HFF-Myc (cell line): ENCODE measurements around the gene BDP1.
"Not testable (repeated sequence)": the region's sequence is repeated elsewhere in the genome, so short reads cannot be mapped to it uniquely, and the experiment has no call there.

Source experiments
- DNase-seq: peaks from one replicate; pipeline ENCODE4 v3.0.0-alpha.2; 2011; ENCODE audit warnings: low read depth; ENCODE audit errors: extremely low read depth
- H3K4me3 ChIP-seq: replicated peaks from 2 replicates; pipeline ENCODE4 v1.5.1; 2011; ENCODE audit warnings: low read depth, mild to moderate bottlenecking, control low read depth, low read length
- TF ChIP-seq, protein P1 (sequence below): IDR thresholded peaks from 2 replicates; pipeline ENCODE4 v1.5.1; 2012; ENCODE audit warnings: mild to moderate bottlenecking, low read depth, low read length, control low read depth; ENCODE audit errors: missing control alignments

BDP1 gene

DNA sequence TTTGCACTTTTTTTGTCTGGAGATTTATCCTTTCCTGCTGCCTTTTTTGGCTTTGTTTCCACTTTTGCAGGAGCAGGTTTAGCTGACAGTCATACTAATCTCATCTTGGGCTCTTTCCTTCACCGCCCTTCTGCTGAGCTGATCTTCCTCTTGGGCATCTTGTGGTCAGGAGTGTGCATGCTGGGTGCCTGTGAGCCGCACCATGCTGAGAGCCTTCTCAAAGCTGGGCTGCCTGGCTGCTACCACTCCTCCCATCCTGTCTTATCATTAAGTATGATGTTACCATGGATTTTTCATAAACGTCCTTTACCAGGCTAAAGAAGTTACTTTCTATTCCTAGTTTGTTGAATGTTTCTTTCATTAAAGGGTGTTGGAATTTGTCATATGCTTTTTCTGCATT, 82.2 kb downstream of the BDP1 start:
- H3K4me3 ChIP-seq, result no peak overlapping the region
- DNase-seq, result no peak

DNA sequence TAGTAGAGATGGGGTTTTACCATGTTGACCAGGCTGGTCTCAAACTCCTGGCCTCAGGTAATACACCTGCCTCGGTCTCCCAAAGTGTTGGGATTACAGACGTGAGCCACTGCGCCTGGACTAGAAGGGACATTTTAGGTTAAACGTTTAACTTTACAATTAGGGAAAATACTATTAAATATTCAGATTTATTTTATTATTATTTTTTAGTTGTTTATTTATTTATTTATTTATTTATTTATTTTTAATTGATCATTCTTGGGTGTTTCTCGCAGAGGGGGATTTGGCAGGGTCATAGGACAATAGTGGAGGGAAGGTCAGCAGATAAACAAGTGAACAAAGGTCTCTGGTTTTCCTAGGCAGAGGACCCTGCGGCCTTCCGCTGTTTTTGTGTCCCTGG, 95.4 kb downstream of the BDP1 start:
- not testable (repeated sequence) for H3K4me3 ChIP-seq, DNase-seq

More for the DNA sequence above, 82.2 kb downstream of the BDP1 start:
- TF ChIP-seq, protein P1, sequence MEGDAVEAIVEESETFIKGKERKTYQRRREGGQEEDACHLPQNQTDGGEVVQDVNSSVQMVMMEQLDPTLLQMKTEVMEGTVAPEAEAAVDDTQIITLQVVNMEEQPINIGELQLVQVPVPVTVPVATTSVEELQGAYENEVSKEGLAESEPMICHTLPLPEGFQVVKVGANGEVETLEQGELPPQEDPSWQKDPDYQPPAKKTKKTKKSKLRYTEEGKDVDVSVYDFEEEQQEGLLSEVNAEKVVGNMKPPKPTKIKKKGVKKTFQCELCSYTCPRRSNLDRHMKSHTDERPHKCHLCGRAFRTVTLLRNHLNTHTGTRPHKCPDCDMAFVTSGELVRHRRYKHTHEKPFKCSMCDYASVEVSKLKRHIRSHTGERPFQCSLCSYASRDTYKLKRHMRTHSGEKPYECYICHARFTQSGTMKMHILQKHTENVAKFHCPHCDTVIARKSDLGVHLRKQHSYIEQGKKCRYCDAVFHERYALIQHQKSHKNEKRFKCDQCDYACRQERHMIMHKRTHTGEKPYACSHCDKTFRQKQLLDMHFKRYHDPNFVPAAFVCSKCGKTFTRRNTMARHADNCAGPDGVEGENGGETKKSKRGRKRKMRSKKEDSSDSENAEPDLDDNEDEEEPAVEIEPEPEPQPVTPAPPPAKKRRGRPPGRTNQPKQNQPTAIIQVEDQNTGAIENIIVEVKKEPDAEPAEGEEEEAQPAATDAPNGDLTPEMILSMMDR, result no peak

DNA sequence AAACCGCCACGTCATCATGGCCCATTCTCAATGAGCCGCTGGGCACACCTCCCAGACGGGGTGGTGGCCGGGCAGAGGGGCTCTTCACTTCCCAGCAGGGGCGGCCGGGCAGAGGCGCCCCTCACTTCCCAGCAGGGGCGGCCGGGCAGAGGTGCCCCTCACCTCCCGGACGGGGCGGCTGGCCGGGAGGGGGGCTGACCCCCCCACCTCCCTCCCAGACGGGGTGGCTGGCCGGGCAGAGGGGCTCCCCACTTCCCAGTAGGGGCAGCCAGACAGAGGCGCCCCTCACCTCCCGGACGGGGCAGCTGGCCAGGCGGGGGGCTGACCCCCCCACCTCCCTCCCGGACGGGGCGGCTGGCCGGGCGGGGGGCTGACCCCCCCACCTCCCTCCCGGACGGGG, 96.1 kb downstream of the BDP1 start:
- DNase-seq, H3K4me3 ChIP-seq: not testable (repeated sequence)

DNA sequence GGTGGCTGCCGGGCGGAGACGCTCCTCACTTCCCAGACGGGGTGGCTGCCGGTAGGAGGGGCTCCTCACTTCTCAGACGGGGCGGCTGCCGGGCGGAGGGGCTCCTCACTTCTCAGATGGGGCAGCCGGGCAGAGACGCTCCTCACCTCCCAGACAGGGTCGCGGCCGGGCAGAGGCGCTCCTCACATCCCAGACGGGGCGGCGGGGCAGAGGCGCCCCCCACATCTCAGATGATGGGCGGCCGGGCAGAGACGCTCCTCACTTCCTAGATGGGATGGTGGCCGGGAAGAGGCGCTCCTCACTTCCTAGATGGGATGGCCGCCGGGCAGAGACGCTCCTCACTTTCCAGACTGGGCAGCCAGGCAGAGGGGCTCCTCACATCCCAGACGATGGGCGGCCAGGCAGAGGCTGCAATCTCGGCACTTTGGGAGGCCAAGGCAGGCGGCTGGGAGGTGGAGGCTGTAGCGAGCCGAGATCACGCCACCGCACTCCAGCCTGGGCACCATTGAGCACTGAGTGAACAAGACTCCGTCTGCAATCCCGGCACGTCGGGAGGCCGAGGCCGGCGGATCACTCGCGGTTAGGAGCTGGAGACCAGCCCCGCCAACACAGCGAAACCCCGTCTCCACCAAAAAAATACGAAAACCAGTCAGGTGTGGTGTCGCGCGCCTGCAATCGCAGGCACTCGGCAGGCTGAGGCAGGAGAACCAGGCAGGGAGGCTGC, 96.7 kb downstream of the BDP1 start:
- DNase-seq, H3K4me3 ChIP-seq: not testable (repeated sequence)

DNA sequence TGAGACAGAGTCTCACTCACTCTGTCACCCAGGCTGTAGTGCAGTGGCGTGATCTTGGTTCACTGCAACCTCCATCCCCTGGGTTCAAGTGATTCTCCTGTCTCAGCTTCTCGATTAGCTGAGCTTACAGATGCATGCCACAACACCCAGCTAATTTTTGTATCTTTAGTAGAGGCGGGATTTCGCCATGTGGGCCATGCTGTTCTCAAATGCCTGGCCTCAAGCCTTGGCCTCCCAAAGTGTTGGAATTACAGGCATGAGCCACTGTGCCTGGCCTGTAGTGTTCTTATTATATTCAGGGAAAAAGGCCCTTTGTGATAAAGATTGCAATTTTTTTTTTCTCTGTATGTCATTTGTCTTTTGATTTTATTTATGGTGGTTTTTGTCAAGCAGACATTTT, 107.7 kb downstream of the BDP1 start:
- TF ChIP-seq, protein P1, result no peak
- H3K4me3 ChIP-seq, result no peak overlapping the region
- no peak for DNase-seq

DNA sequence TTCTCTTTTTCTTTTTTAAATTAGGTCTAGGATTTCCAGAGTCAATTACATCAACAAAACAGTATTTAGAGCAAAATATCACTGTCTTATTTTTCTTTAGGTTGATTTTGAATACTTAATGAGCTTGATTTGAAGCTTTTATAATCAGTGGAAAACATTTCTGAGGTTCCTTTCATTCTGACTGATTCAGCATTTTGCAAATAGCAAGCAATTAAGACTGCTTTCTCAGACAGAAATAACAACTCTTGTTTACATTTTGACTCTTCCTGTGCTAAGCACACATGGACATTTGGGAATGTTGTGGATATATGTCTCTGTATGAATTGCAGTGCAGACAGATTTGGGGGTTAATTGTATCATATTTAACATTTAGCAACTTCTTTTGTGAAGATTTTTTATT, 109.4 kb downstream of the BDP1 start:
- H3K4me3 ChIP-seq, result no peak overlapping the region
- TF ChIP-seq, protein P1, result no peak
- DNase-seq, result no peak

DNA sequence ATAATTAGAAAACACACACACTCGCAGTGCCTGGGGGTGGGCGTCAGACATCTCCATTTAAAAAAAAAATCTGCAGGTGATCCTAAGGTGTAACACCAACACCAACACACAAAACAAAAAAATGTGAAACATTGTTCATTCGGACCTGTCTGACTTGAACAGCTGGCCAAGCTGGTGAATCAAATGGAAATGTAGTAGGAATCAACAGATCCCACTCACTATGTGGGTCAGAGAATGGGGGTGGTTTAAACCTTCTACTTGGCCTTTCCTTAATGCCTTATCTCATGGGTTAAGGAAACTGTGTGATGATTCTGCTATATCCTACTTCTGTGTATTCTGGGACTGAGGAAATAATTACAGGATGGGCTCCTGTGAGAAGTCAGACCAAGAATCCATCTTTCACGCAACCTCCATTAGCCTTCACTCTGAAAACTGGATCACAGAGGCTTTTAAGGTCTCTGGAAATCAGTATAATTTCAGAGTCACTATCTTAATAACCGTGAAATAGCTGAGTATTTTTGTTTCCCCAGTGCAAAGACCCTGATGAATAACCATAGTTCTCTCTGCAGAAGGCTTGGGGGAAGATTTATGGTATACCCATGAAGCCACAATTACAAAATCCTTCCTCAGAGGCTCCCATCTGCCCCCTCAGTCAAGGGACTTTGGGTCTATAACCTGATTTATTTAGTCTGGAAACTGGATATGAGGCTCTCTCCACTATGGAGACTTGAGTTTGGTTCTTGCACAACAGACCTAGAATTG, 114.5 kb downstream of the BDP1 start:
- TF ChIP-seq, protein P1, result no peak
- no peak overlapping the region for H3K4me3 ChIP-seq
- DNase-seq, result no peak

DNA sequence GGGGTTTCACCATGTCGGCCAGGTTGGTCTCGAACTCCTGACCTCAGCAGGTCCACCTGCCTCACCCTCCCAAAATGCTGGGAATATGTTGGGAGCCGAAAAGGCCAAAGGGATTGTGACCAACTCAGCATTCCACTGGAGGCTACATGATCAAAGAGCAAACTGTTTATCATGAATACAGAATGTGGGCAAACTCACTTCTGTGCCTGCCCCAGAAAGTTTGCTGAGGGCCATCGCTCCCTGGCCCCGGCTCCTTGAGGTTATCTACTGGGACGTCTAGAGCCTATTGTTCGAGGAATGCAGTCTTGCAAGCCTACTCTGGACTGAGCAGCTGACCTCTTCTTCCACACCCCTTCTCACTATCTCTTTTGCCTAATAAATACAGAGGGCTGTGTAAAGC, 116.4 kb downstream of the BDP1 start:
- H3K4me3 ChIP-seq, DNase-seq: not testable (repeated sequence)

DNA sequence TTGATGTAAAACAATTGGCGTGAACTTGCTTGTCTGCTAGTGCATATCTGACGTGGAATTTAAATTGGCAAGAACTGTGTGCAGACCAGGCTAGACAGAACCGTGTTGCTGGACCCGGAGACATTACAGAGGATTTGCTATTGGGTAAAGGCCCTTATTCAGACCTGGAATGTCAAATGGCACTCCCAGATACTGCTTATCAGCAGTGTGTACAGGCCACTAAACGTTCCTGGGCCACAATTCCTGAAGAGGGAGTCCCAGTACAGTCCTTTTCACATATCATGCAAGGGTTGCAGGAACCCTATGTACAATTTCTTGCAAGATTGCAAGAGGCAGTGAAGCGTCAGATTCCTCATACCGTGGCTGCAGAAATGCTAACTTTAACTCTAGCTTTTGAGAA, 118.1 kb downstream of the BDP1 start:
- TF ChIP-seq, protein P1, result no peak
- H3K4me3 ChIP-seq, result no peak overlapping the region
- DNase-seq, result no peak

DNA sequence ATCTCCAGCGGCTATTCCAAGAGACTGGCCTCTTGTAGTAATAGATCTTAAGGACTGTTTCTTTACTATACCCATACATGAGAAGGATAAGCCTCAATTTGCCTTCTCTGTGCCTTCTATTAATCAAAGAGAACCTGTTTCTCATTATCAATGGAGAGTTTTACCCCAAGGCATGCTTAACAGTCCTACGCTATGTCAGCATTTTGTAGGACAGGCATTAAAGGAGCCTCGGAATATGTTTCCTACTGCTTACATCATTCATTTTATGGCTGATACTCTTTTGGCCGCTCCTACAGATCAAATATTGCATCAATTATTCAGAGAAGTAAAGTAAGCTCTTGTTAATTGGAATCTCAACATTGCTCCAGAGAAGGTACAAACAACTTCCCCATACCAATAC, 120.1 kb downstream of the BDP1 start:
- not testable (repeated sequence) for DNase-seq, H3K4me3 ChIP-seq
